SK-N-SH (cell line): ENCODE results near the gene NKX3-2. TPM values are rescaled to one million over a fixed set of nuclear protein-coding genes. Genes with fewer than 3 reads are reported as not detected.

Experiments used
- CTCF ChIA-PET: fragments of 300-600, 350-600 bp; formaldehyde crosslinking; extraction: SDS; loops from one replicate; lab custom pipeline; 2021; lab: Yijun Ruan, JAX
- POLR2A ChIA-PET: fragments of 350-600 bp; sonication (Branson Sonifier 250); formaldehyde crosslinking; extraction: SDS; loops from one replicate; lab custom pipeline; 2020; ENCODE audit warnings: antibody characterized with exemption, inconsistent platforms; lab: Yijun Ruan, JAX
- DNase-seq: peaks from one replicate; pipeline ENCODE4 v3.0.0; 2012
- H2AFZ ChIP-seq: fragments of 200-600 bp; sonication (generic); 2 replicates; pipeline ENCODE4 v1.8.1; 2016; ENCODE audit warnings: antibody characterized with exemption, mild to moderate bottlenecking, low read depth
- H3F3A ChIP-seq: fragments of 200-600 bp; sonication (generic); replicated peaks from 2 replicates; pipeline ENCODE3; 2016; ENCODE audit warnings: antibody characterized with exemption, mild to moderate bottlenecking; ENCODE audit not compliant: insufficient read depth
- H3K27ac ChIP-seq, 2 experiments: fragments of 200-500 bp in 1 of 2; fragments of 200-600 bp in 1 of 2; sonication (Bioruptor generic) in 1 of 2; sonication (generic), shearing (Covaris generic) in 1 of 2; 2 replicates each; pipeline versions ENCODE4 v1.5.1 to v1.6.1; 2014 to 2016; ENCODE audit warnings: low read depth in 2 of 2, inconsistent platforms in 1 of 2, low read length in 1 of 2, mild to moderate bottlenecking in 1 of 2, mixed read lengths in 1 of 2
- H3K27me3 ChIP-seq: fragments of 200-600 bp; sonication (generic), shearing (Covaris generic); 2 replicates; pipeline ENCODE4 v1.6.1; 2016; ENCODE audit warnings: mixed run types; ENCODE audit not compliant: insufficient read depth
- H3K36me3 ChIP-seq, 2 experiments: fragments of 200-500 bp in 1 of 2; fragments of 200-600 bp in 1 of 2; sonication (Bioruptor generic) in 1 of 2; sonication (generic) in 1 of 2; replicated peaks in 1 of 2; 2 replicates each; pipeline versions ENCODE3 to v1.5.1; 2014 to 2016; ENCODE audit warnings: low read length in 1 of 2, mild to moderate bottlenecking in 1 of 2; ENCODE audit not compliant: insufficient read depth in 2 of 2, control insufficient read depth in 1 of 2
- H3K4me1 ChIP-seq, 2 experiments: fragments of 200-500 bp in 1 of 2; fragments of 200-600 bp in 1 of 2; sonication (Bioruptor generic) in 1 of 2; sonication (generic), shearing (Covaris generic) in 1 of 2; 2 replicates each; pipeline versions ENCODE4 v1.5.1 to v1.6.1; 2014 to 2016; ENCODE audit warnings: low read depth in 1 of 2, low read length in 1 of 2, mixed run types in 1 of 2; ENCODE audit not compliant: insufficient read depth in 2 of 2, control insufficient read depth in 1 of 2
- H3K4me2 ChIP-seq: fragments of 200-600 bp; sonication (generic), shearing (Covaris generic); 2 replicates; pipeline ENCODE4 v1.6.1; 2017; ENCODE audit warnings: mixed run types
- H3K4me3 ChIP-seq, 2 experiments: fragments of 200-500 bp in 1 of 2; fragments of 200-600 bp in 1 of 2; sonication (Bioruptor generic) in 1 of 2; sonication (generic), shearing (Covaris generic) in 1 of 2; 2 replicates each; pipeline versions ENCODE4 v1.5.1 to v1.8.1; 2014 to 2016; ENCODE audit warnings: low read depth in 2 of 2, inconsistent platforms in 1 of 2, low read length in 1 of 2, mild to moderate bottlenecking in 1 of 2, mixed read lengths in 1 of 2, moderate library complexity in 1 of 2
- H3K79me2 ChIP-seq: fragments of 200-600 bp; sonication (generic); 2 replicates; pipeline ENCODE4 v1.8.1; 2017; ENCODE audit warnings: mild to moderate bottlenecking; ENCODE audit not compliant: insufficient read depth
- H3K9ac ChIP-seq: fragments of 200-600 bp; sonication (generic); 2 replicates; pipeline ENCODE4 v1.6.1; 2017; ENCODE audit warnings: mixed run types
- H3K9me2 ChIP-seq: fragments of 200-600 bp; sonication (generic); 2 replicates; pipeline ENCODE4 v1.6.1; 2017; ENCODE audit warnings: mixed run types
- H3K9me3 ChIP-seq: fragments of 200-600 bp; sonication (generic); 2 replicates; pipeline ENCODE4 v1.6.1; 2017; ENCODE audit warnings: mixed run types, mild to moderate bottlenecking, moderate library complexity
- H4K20me1 ChIP-seq: fragments of 200-600 bp; sonication (generic); 2 replicates; pipeline ENCODE4 v1.6.1; 2017; ENCODE audit warnings: mild to moderate bottlenecking, mixed run types; ENCODE audit not compliant: insufficient read depth
- CHD2 ChIP-seq: fragments of 150-350 bp; IDR thresholded peaks from 2 replicates; pipeline ENCODE4 v1.6.1; 2018; ENCODE audit warnings: low read length; ENCODE audit not compliant: partially characterized antibody
- CTCF ChIP-seq: fragments of 200-600 bp; sonication (generic); IDR thresholded peaks from 2 replicates; pipeline ENCODE4 v1.6.1; 2017; ENCODE audit warnings: antibody characterized with exemption, mild to moderate bottlenecking, moderate library complexity
- ELF1 ChIP-seq: IDR thresholded peaks from 2 replicates; pipeline ENCODE4 v1.4.0; 2012
- EZH2phosphoT487 ChIP-seq: fragments of 200-600 bp; sonication (generic); IDR thresholded peaks from 2 replicates; pipeline ENCODE4 v1.6.1; 2017; ENCODE audit warnings: low read depth, mixed run types, mild to moderate bottlenecking, antibody characterized with exemption, moderate library complexity, borderline replicate concordance
- GABPA ChIP-seq: IDR thresholded peaks from 2 replicates; pipeline ENCODE4 v1.4.0; 2012; ENCODE audit warnings: low read depth, mild to moderate bottlenecking
- IRF3 ChIP-seq: fragments of 150-350 bp; IDR thresholded peaks from 2 replicates; pipeline ENCODE4 v1.6.1; 2016; ENCODE audit warnings: mild to moderate bottlenecking, low read depth, low read length
- JUND ChIP-seq: IDR thresholded peaks from 2 replicates; pipeline ENCODE4 v1.4.0; 2012
- NFIC ChIP-seq: IDR thresholded peaks from 2 replicates; pipeline ENCODE4 v1.4.0; 2012; ENCODE audit warnings: borderline replicate concordance
- NRF1 ChIP-seq: IDR thresholded peaks from 2 replicates; pipeline ENCODE4 v1.6.1; 2012; ENCODE audit warnings: low read depth, mild to moderate bottlenecking, low read length
- PBX3 ChIP-seq: IDR thresholded peaks from 2 replicates; pipeline ENCODE4; 2012
- POLR2AphosphoS5 ChIP-seq: IDR thresholded peaks from 2 replicates; pipeline ENCODE4 v1.6.1; 2012; ENCODE audit warnings: low read depth, low read length
- RCOR1 ChIP-seq: fragments of 150-350 bp; IDR thresholded peaks from 2 replicates; pipeline ENCODE4 v1.6.1; 2017; ENCODE audit warnings: antibody characterized with exemption, low read length
- RFX5 ChIP-seq: IDR thresholded peaks from 2 replicates; pipeline ENCODE4 v1.6.1; 2012; ENCODE audit warnings: mild to moderate bottlenecking, improper control_type of control experiment, low read length
- RXRA ChIP-seq: IDR thresholded peaks from 2 replicates; pipeline ENCODE4 v1.4.0; 2012; ENCODE audit warnings: low read depth, mild to moderate bottlenecking, borderline replicate concordance
- SMC3 ChIP-seq: IDR thresholded peaks from 2 replicates; pipeline ENCODE4 v1.6.1; 2012; ENCODE audit warnings: low read depth, low read length, improper control_type of control experiment
- TAF1 ChIP-seq: IDR thresholded peaks from 2 replicates; pipeline ENCODE4 v1.6.1; 2012; ENCODE audit warnings: low read depth, mild to moderate bottlenecking, low read length, moderate library complexity, borderline replicate concordance
- USF1 ChIP-seq: IDR thresholded peaks from 2 replicates; pipeline ENCODE4 v1.4.0; 2012; ENCODE audit warnings: low read depth, borderline replicate concordance
- USF2 ChIP-seq: fragments of 150-350 bp; IDR thresholded peaks from 2 replicates; pipeline ENCODE4 v1.6.1; 2017; ENCODE audit warnings: antibody characterized with exemption, low read length, low read depth, borderline replicate concordance
- YY1 ChIP-seq: IDR thresholded peaks from 2 replicates; pipeline ENCODE4 v1.4.0; 2012; ENCODE audit warnings: low read depth, mild to moderate bottlenecking
- WGBS: methylation state at CpG from one replicate; pipeline ENCODE4 v1.1.6; 2017; ENCODE audit warnings: low lambda C conversion rate; 5-methylcytosine and 5-hydroxymethylcytosine counted together
- polyA plus RNA-seq, 3 experiments: library from polyadenylated mRNA; depleted of rRNA; stranded (reverse); fragments of >200 nt; gene quantifications; 2 replicates each; pipeline ENCODE4 v1.2.3, GENCODE V29; 2012

NKX3-2 gene
- polyA plus RNA-seq, 1 of the 3 experiments (the other 2 are of a cell fraction), result 0.15 TPM

GRCh38 chr4:13495753-13496152 is 48.6 kb downstream of the NKX3-2 start:
- Histone ChIP-seq H3K27me3 (no peaks in the 10 kb centered on the region; the same call in 1 of the 2 replicates), H4K20me1 (no peaks in the 10 kb centered on the region), H3K9ac (no peak overlapping the region), H3K27ac (no peak overlapping the region), H2AFZ (no peak overlapping the region), H3K9me3 (no peaks in the 10 kb centered on the region), H3K79me2 (no peaks in the 10 kb centered on the region), H3K36me3 (no peaks in the 10 kb centered on the region), H3F3A (no peaks in the 10 kb centered on the region), H3K9me2 (no peaks in the 10 kb centered on the region), H3K4me3 (no peak overlapping the region), H3K4me1 (no peaks in the 10 kb centered on the region), H3K4me2 (no peak overlapping the region)
- DNase-seq, result no peak
- ChIA-PET CTCF (interaction anchor here (1.0 kb wide), 1 partner anchor 247 kb away, joined by 4 read pairs; no protein-coding TSS in a partner anchor), POLR2A (no interaction called here)
- 6% methylated on average over 1 of the region's 1 CpG for WGBS
- TF ChIP-seq RXRA (no peak), TAF1 (no peak), CTCF (no peak), NFIC (no peak), SMC3 (no peak), JUND (no peak), USF2 (no peak), RFX5 (no peak), USF1 (no peak), PBX3 (no peak), POLR2AphosphoS5 (no peak), YY1 (no peak), RCOR1 (no peak), ELF1 (no peak), IRF3 (no peak), CHD2 (no peak), EZH2phosphoT487 (no peak), GABPA (no peak), NRF1 (no peak)
